ENCODE measurements around the gene NLRP3. TPM values are rescaled to one million over a fixed set of nuclear protein-coding genes. Genes with fewer than 3 reads are reported as not detected.

Gene NLRP3
- total and polyA plus RNA-seq, 4 donors: 0.28 to 1.9 (median 0.61) TPM

DNA sequence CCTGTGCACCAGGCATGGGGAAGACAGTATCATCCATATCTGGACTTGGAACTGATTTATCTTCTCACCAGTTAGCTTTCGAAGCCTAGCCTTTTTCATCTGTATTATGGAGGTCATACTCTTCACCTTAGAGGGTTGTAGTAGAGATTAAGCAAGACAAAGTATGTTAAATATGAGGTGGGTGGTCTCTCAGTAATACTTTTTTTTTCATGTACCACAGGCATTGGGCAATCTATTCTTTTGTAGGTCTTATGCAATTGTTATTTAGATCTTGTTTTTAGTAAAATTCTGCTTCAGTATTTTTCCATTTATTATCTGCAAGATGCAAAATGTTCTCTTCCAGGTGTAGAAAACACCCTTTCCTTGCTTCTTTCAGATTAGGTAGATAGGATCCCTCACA, 77.1 kb downstream of the NLRP3 start:
- Histone ChIP-seq H3K27ac (ENCODE audit: low read depth in 1 of 2, low read length in 2 of 2) (no peak overlapping the region), H3K27me3 (ENCODE audit: control insufficient read depth in 4 of 4, insufficient read depth in 4 of 4, low read length in 3 of 4) (no peaks in the 10 kb centered on the region), H3K4me3 (ENCODE audit: low read depth in 1 of 3, low read length in 3 of 3) (no peak overlapping the region), H3K9me3 (ENCODE audit: control insufficient read depth in 4 of 4, low read length in 3 of 4) (no peaks in the 10 kb centered on the region), H3K36me3 (ENCODE audit: control insufficient read depth in 4 of 4, insufficient read depth in 3 of 4, low read depth in 1 of 4, low read length in 3 of 4) (no peaks in the 10 kb centered on the region), H3K9ac (ENCODE audit: low read depth in 1 of 2, low read length in 2 of 2) (no peak overlapping the region), H3K4me1 (ENCODE audit: control insufficient read depth in 4 of 4, insufficient read depth in 4 of 4, low read length in 3 of 4) (no peaks in the 10 kb centered on the region)
- 62% methylated on average over 1 of the region's 1 CpG for WGBS
- no peak for TF ChIP-seq NR2F2 (IDR thresholded peaks at IDR 0.05)
- no peak for TF ChIP-seq HNF4A (conservative IDR thresholded peaks at IDR 0.05)
- TF ChIP-seq EGR1 (IDR thresholded peaks at IDR 0.05; ENCODE audit: low read depth in 2 of 2): no peak
- TF ChIP-seq SP1 (IDR thresholded peaks at IDR 0.05): no peak
- TF ChIP-seq FOXA2 (IDR thresholded peaks at IDR 0.05): no peak
- no peak for TF ChIP-seq RXRA (IDR thresholded peaks at IDR 0.05)
- TF ChIP-seq, protein P1, sequence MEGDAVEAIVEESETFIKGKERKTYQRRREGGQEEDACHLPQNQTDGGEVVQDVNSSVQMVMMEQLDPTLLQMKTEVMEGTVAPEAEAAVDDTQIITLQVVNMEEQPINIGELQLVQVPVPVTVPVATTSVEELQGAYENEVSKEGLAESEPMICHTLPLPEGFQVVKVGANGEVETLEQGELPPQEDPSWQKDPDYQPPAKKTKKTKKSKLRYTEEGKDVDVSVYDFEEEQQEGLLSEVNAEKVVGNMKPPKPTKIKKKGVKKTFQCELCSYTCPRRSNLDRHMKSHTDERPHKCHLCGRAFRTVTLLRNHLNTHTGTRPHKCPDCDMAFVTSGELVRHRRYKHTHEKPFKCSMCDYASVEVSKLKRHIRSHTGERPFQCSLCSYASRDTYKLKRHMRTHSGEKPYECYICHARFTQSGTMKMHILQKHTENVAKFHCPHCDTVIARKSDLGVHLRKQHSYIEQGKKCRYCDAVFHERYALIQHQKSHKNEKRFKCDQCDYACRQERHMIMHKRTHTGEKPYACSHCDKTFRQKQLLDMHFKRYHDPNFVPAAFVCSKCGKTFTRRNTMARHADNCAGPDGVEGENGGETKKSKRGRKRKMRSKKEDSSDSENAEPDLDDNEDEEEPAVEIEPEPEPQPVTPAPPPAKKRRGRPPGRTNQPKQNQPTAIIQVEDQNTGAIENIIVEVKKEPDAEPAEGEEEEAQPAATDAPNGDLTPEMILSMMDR (IDR thresholded peaks at IDR 0.05; ENCODE audit: low read depth, low read length, missing input control): no peak
- TF ChIP-seq YY1 (IDR thresholded peaks at IDR 0.05): no peak
- no peak for TF ChIP-seq FOXA1 (IDR thresholded peaks at IDR 0.05)
- TF ChIP-seq, protein P2, sequence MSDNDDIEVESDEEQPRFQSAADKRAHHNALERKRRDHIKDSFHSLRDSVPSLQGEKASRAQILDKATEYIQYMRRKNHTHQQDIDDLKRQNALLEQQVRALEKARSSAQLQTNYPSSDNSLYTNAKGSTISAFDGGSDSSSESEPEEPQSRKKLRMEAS (IDR thresholded peaks at IDR 0.05): no peak
- TF ChIP-seq, protein P3, sequence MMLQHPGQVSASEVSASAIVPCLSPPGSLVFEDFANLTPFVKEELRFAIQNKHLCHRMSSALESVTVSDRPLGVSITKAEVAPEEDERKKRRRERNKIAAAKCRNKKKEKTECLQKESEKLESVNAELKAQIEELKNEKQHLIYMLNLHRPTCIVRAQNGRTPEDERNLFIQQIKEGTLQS (IDR thresholded peaks at IDR 0.05): no peak
- TF ChIP-seq, protein P4, sequence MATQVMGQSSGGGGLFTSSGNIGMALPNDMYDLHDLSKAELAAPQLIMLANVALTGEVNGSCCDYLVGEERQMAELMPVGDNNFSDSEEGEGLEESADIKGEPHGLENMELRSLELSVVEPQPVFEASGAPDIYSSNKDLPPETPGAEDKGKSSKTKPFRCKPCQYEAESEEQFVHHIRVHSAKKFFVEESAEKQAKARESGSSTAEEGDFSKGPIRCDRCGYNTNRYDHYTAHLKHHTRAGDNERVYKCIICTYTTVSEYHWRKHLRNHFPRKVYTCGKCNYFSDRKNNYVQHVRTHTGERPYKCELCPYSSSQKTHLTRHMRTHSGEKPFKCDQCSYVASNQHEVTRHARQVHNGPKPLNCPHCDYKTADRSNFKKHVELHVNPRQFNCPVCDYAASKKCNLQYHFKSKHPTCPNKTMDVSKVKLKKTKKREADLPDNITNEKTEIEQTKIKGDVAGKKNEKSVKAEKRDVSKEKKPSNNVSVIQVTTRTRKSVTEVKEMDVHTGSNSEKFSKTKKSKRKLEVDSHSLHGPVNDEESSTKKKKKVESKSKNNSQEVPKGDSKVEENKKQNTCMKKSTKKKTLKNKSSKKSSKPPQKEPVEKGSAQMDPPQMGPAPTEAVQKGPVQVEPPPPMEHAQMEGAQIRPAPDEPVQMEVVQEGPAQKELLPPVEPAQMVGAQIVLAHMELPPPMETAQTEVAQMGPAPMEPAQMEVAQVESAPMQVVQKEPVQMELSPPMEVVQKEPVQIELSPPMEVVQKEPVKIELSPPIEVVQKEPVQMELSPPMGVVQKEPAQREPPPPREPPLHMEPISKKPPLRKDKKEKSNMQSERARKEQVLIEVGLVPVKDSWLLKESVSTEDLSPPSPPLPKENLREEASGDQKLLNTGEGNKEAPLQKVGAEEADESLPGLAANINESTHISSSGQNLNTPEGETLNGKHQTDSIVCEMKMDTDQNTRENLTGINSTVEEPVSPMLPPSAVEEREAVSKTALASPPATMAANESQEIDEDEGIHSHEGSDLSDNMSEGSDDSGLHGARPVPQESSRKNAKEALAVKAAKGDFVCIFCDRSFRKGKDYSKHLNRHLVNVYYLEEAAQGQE (IDR thresholded peaks at IDR 0.05): no peak
- no peak for TF ChIP-seq RAD21 (IDR thresholded peaks at IDR 0.05)
- no peak for TF ChIP-seq HNF4G (IDR thresholded peaks at IDR 0.05)
- TF ChIP-seq, protein P5, sequence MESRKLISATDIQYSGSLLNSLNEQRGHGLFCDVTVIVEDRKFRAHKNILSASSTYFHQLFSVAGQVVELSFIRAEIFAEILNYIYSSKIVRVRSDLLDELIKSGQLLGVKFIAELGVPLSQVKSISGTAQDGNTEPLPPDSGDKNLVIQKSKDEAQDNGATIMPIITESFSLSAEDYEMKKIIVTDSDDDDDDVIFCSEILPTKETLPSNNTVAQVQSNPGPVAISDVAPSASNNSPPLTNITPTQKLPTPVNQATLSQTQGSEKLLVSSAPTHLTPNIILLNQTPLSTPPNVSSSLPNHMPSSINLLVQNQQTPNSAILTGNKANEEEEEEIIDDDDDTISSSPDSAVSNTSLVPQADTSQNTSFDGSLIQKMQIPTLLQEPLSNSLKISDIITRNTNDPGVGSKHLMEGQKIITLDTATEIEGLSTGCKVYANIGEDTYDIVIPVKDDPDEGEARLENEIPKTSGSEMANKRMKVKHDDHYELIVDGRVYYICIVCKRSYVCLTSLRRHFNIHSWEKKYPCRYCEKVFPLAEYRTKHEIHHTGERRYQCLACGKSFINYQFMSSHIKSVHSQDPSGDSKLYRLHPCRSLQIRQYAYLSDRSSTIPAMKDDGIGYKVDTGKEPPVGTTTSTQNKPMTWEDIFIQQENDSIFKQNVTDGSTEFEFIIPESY (IDR thresholded peaks at IDR 0.05): no peak
- DNase-seq (ENCODE audit: low spot score): no peak

DNA sequence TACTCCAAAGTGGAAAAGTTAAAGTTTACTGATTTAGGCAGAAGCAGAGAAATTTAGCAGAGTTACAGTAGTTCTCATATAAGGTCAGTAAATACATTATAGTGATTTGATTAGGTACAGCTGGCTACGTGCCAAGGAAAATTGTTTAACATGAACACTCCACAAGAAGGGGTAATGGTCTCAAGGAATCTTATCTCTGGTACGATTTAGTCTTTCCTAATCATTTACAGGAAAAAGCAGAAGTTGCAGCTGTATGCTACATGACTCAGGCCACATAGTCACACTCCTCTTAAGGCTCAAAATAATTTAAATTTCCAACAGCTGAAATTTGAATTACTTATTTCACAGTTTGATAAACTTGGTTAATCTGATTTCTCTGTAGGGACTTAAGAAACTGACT, 78.8 kb downstream of the NLRP3 start:
- H3K27me3 ChIP-seq (ENCODE audit: control insufficient read depth in 4 of 4, insufficient read depth in 4 of 4, low read length in 3 of 4): no peaks in the 10 kb centered on the region
- H3K36me3 ChIP-seq (ENCODE audit: control insufficient read depth in 4 of 4, insufficient read depth in 3 of 4, low read depth in 1 of 4, low read length in 3 of 4): no peaks in the 10 kb centered on the region
- TF ChIP-seq RXRA (IDR thresholded peaks at IDR 0.05) (no peak), JUND (IDR thresholded peaks at IDR 0.05) (no peak), SP1 (IDR thresholded peaks at IDR 0.05) (no peak), EGR1 (IDR thresholded peaks at IDR 0.05; ENCODE audit: low read depth in 2 of 2) (no peak), HNF4A (conservative IDR thresholded peaks at IDR 0.05) (no peak), FOXA2 (IDR thresholded peaks at IDR 0.05) (no peak), HNF4G (IDR thresholded peaks at IDR 0.05) (no peak), RAD21 (IDR thresholded peaks at IDR 0.05) (no peak), GABPA (IDR thresholded peaks at IDR 0.05 in 1 of 2, conservative IDR thresholded peaks at IDR 0.05 in 1 of 2) (no peak), YY1 (IDR thresholded peaks at IDR 0.05) (no peak), NR2F2 (IDR thresholded peaks at IDR 0.05) (no peak)
- TF ChIP-seq, protein P5 (IDR thresholded peaks at IDR 0.05): no peak
- no peak overlapping the region for H3K27ac ChIP-seq (ENCODE audit: low read depth in 1 of 2, low read length in 2 of 2)
- WGBS: 19% methylated on average over 2 of the region's 2 CpGs
- no peak overlapping the region for H3K9ac ChIP-seq (ENCODE audit: low read depth in 1 of 2, low read length in 2 of 2)
- H3K4me3 ChIP-seq (ENCODE audit: low read depth in 1 of 3, low read length in 3 of 3): no peak overlapping the region
- DNase-seq (ENCODE audit: low spot score): no peak
- H3K9me3 ChIP-seq (ENCODE audit: control insufficient read depth in 4 of 4, low read length in 3 of 4): no peaks in the 10 kb centered on the region
- H3K4me1 ChIP-seq (ENCODE audit: control insufficient read depth in 4 of 4, insufficient read depth in 4 of 4, low read length in 3 of 4): no peaks in the 10 kb centered on the region
